ENCODE measurements around the gene MRGPRD. TPM values are rescaled to one million over a fixed set of nuclear protein-coding genes. Genes with fewer than 3 reads are reported as not detected.

MRGPRD gene
- total and polyA plus RNA-seq, 2 donors (not counting 1 experiment from before 2014, with no cell fraction given) = not detected

GRCh38 chr11:69017951-69018350, 37.2 kb upstream of the MRGPRD start:
- DNase-seq (no peak), ATAC-seq (ENCODE audit: low read depth) (no peak)
- no peaks in the 10 kb centered on the region for H4K20me1 ChIP-seq (ENCODE audit: control insufficient read depth, insufficient read depth, low read length, poor library complexity, severe bottlenecking)
- no peak overlapping the region for H3K4me2 ChIP-seq (replicated peaks; ENCODE audit: low read depth, low read length, poor library complexity, severe bottlenecking)
- no peak overlapping the region for H3K4me3 ChIP-seq (ENCODE audit: control extremely low read depth in 1 of 5, extremely low read depth in 1 of 5, insufficient read depth in 1 of 5, low read depth in 2 of 5, low read length in 4 of 5)
- H3K27me3 ChIP-seq (replicated peaks in 1 of 4; ENCODE audit: control extremely low read depth in 1 of 4, control insufficient read depth in 3 of 4, insufficient read depth in 4 of 4, low read length in 3 of 4) = peaks cover 0 to 18% (median 5%) of the 10 kb centered on the region in 4 experiments
- ChIA-PET CTCF (interaction anchor here (0.5 to 1.0 kb wide), 2 partner anchors 7 to 21 kb away, joined by 3 to 5 read pairs; no protein-coding TSS in a partner anchor), POLR2A (no interaction called here)
- H3K4me1 ChIP-seq (ENCODE audit: control insufficient read depth in 2 of 2, insufficient read depth in 2 of 2, low read length in 2 of 2) = peaks cover 0 to 3% of the 10 kb centered on the region in 2 donors
- H3K9ac ChIP-seq (ENCODE audit: low read length) = no peak overlapping the region
- WGBS (ENCODE audit: insufficient coverage) = 87% methylated on average over 10 of the region's 10 CpGs
- Mint-ChIP-seq H3K4me1 (peaks cover 2% of the 10 kb centered on the region), H3K27me3 (peaks cover 11% of the 10 kb centered on the region), H3K9me3 (ENCODE audit: insufficient read depth) (no peaks in the 10 kb centered on the region), H3K27ac (no peak overlapping the region), H3K4me3 (no peak overlapping the region)
- no peaks in the 10 kb centered on the region for H3K79me2 ChIP-seq (ENCODE audit: control insufficient read depth, insufficient read depth, low read length)
- intact Hi-C loops (cut with micrococcal nuclease) = no loop called here
- H3K9me3 ChIP-seq (ENCODE audit: control extremely low read depth in 1 of 3, control insufficient read depth in 2 of 3, insufficient read depth in 1 of 3, low read length in 2 of 3) = no peaks in the 10 kb centered on the region
- H3K27ac ChIP-seq (ENCODE audit: low read length in 2 of 2) = no peak overlapping the region
- H2AFZ ChIP-seq (ENCODE audit: insufficient read depth, low read depth, low read length, poor library complexity, severe bottlenecking) = no peak overlapping the region
- no peak for TF ChIP-seq EZH2 (IDR thresholded peaks at IDR 0.05; ENCODE audit: borderline replicate concordance, insufficient read depth, low read depth, low read length, poor library complexity, severe bottlenecking)
- TF ChIP-seq, protein P1, sequence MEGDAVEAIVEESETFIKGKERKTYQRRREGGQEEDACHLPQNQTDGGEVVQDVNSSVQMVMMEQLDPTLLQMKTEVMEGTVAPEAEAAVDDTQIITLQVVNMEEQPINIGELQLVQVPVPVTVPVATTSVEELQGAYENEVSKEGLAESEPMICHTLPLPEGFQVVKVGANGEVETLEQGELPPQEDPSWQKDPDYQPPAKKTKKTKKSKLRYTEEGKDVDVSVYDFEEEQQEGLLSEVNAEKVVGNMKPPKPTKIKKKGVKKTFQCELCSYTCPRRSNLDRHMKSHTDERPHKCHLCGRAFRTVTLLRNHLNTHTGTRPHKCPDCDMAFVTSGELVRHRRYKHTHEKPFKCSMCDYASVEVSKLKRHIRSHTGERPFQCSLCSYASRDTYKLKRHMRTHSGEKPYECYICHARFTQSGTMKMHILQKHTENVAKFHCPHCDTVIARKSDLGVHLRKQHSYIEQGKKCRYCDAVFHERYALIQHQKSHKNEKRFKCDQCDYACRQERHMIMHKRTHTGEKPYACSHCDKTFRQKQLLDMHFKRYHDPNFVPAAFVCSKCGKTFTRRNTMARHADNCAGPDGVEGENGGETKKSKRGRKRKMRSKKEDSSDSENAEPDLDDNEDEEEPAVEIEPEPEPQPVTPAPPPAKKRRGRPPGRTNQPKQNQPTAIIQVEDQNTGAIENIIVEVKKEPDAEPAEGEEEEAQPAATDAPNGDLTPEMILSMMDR (IDR thresholded peaks at IDR 0.05) = no peak
- H3K36me3 ChIP-seq (replicated peaks in 1 of 2; ENCODE audit: control extremely low read depth in 1 of 2, control insufficient read depth in 1 of 2, extremely low read depth in 1 of 2, insufficient read depth in 2 of 2, low read length in 1 of 2) = no peaks in the 10 kb centered on the region

DNA sequence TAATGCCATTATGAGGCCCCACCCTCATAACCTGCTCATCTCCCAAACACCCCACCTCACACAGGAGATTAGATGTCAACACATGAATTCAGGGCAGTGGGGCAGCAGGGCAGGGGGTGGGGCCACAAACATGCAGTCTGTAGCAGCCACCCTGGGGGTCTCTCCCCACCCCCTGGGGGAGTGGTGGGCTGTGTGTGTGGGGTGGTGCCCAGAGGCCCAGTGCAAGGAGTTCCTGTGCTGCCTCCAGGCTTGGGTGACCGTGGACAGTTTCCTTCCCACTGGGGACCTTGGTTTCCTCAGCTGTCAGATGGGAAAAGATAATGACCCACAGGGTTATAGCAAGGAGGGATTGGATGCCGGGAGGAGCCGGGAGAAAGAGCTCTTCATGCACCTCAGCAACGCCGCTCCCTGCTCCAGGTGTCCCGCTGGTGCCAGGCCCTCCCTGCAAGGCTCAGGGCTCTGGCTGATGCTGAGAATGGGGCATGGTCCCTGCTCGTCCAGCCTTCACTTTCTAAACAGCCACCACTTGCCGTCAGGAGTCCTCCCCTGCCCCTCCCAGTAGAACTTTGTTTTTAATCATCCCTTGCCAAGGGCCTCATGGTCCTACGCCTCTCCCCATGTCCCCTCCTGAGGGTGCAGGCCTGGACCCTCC, 34.2 kb upstream of the MRGPRD start:
- intact Hi-C loops (cut with micrococcal nuclease) = no loop called here
- DNase-seq (no peak), ATAC-seq (ENCODE audit: low read depth) (no peak)
- Mint-ChIP-seq H3K27ac (no peak overlapping the region), H3K4me1 (peaks cover 2% of the 10 kb centered on the region), H3K9me3 (ENCODE audit: insufficient read depth) (no peaks in the 10 kb centered on the region), H3K4me3 (no peak overlapping the region), H3K27me3 (peaks cover 20% of the 10 kb centered on the region)
- TF ChIP-seq, protein P1 (IDR thresholded peaks at IDR 0.05) = no peak
- no peak for TF ChIP-seq EZH2 (IDR thresholded peaks at IDR 0.05; ENCODE audit: borderline replicate concordance, insufficient read depth, low read depth, low read length, poor library complexity, severe bottlenecking)
- H3K79me2 ChIP-seq (ENCODE audit: control insufficient read depth, insufficient read depth, low read length) = no peaks in the 10 kb centered on the region
- ChIA-PET POLR2A (no interaction called here), CTCF (no interaction called here)
- H2AFZ ChIP-seq (ENCODE audit: insufficient read depth, low read depth, low read length, poor library complexity, severe bottlenecking) = no peak overlapping the region
- H3K36me3 ChIP-seq (replicated peaks in 1 of 2; ENCODE audit: control extremely low read depth in 1 of 2, control insufficient read depth in 1 of 2, extremely low read depth in 1 of 2, insufficient read depth in 2 of 2, low read length in 1 of 2) = no peaks in the 10 kb centered on the region
- peaks cover 0 to 39% (median 13%) of the 10 kb centered on the region in 4 experiments for H3K27me3 ChIP-seq (replicated peaks in 1 of 4; ENCODE audit: control extremely low read depth in 1 of 4, control insufficient read depth in 3 of 4, insufficient read depth in 4 of 4, low read length in 3 of 4)
- no peaks in the 10 kb centered on the region for H3K9me3 ChIP-seq (ENCODE audit: control extremely low read depth in 1 of 3, control insufficient read depth in 2 of 3, insufficient read depth in 1 of 3, low read length in 2 of 3)
- no peaks in the 10 kb centered on the region for H4K20me1 ChIP-seq (ENCODE audit: control insufficient read depth, insufficient read depth, low read length, poor library complexity, severe bottlenecking)
- H3K4me1 ChIP-seq (ENCODE audit: control insufficient read depth in 2 of 2, insufficient read depth in 2 of 2, low read length in 2 of 2) = peaks cover 0 to 3% of the 10 kb centered on the region in 2 donors
- WGBS (ENCODE audit: insufficient coverage) = 72% methylated on average over 9 of the region's 9 CpGs
- no peak overlapping the region for H3K27ac ChIP-seq (ENCODE audit: low read length in 2 of 2)
- H3K4me2 ChIP-seq (replicated peaks; ENCODE audit: low read depth, low read length, poor library complexity, severe bottlenecking) = no peak overlapping the region
- H3K4me3 ChIP-seq (ENCODE audit: control extremely low read depth in 1 of 5, extremely low read depth in 1 of 5, insufficient read depth in 1 of 5, low read depth in 2 of 5, low read length in 4 of 5) = no peak overlapping the region
- H3K9ac ChIP-seq (ENCODE audit: low read length) = no peak overlapping the region
